GM12878 (cell line): Measurements from ENCODE around the gene RNF183. TPM values are rescaled to one million over a fixed set of nuclear protein-coding genes. Genes with fewer than 3 reads are reported as not detected.

Source experiments
- ATAC-seq: fragments of 200-7000 bp; cut with Tn5 transposase; 3 replicates; pipeline ENCODE4 v1.9.1; 2020; ENCODE audit warnings: mild to moderate bottlenecking, moderate library complexity
- BruUV-seq: library from RNA; stranded (reverse); fragments of 400-500 nt; replicated peaks from 2 replicates; lab custom pipeline; 2021; lab: Mats Ljungman, UMichigan
- CTCF ChIA-PET: fragments of 300-600 bp; sonication (Branson Sonifier 250); formaldehyde crosslinking; extraction: SDS; loops from one replicate; lab custom pipeline; 2021; ENCODE audit warnings: inconsistent platforms; lab: Yijun Ruan, JAX
- POLR2A ChIA-PET: fragments of 350-600 bp; formaldehyde crosslinking; extraction: SDS; loops from one replicate; lab custom pipeline; 2021; ENCODE audit warnings: inconsistent platforms; lab: Charles Lee
- RAD21 ChIA-PET: fragments of 300-600 bp; sonication (Branson Sonifier 250); formaldehyde crosslinking; loops from one replicate; lab custom pipeline; 2023; ENCODE audit warnings: antibody characterized with exemption; ENCODE audit not compliant: unreplicated experiment; lab: Charles Lee
- SMC1A ChIA-PET: fragments of 300-600 bp; sonication (Branson Sonifier 250); formaldehyde crosslinking; loops from one replicate; lab custom pipeline; 2023; ENCODE audit not compliant: unreplicated experiment, uncharacterized antibody; lab: Charles Lee
- DNase-seq: peaks from one replicate; pipeline ENCODE4 v3.0.0-alpha.2; 2011; ENCODE audit warnings: low read depth, low spot score
- FAIRE-seq: peaks from 3 replicates; lab custom pipeline; 2011; peaks lifted over from hg19 to GRCh38; lab: Jason Lieb, UNC
- H2AFZ ChIP-seq: 2 replicates; pipeline ENCODE4 v1.6.0; 2011; ENCODE audit warnings: low read depth, low read length, control low read depth; ENCODE audit not compliant: control insufficient read depth
- H3K27ac ChIP-seq: 2 replicates; pipeline ENCODE4 v1.5.1; 2011; ENCODE audit warnings: control low read depth; ENCODE audit not compliant: control insufficient read depth, insufficient read depth
- H3K27me3 ChIP-seq, 2 experiments: replicated peaks in 1 of 2; 2 replicates each; pipeline versions ENCODE4 v1.6.0 to v1.6.1; 2011; ENCODE audit warnings: low read length in 1 of 2; ENCODE audit not compliant: control insufficient read depth in 2 of 2, insufficient read depth in 2 of 2
- H3K36me3 ChIP-seq, 2 experiments: 2 replicates each; pipeline ENCODE4 v1.5.1; 2011; ENCODE audit warnings: low read length in 1 of 2; ENCODE audit not compliant: control insufficient read depth in 2 of 2, insufficient read depth in 2 of 2
- H3K4me1 ChIP-seq: 2 replicates; pipeline ENCODE4 v1.6.1; 2011; ENCODE audit warnings: mild to moderate bottlenecking, low read length, moderate library complexity, mixed read lengths; ENCODE audit not compliant: control insufficient read depth, insufficient read depth
- H3K4me2 ChIP-seq: 2 replicates; pipeline ENCODE4 v1.6.0; 2011; ENCODE audit warnings: control low read depth; ENCODE audit not compliant: control insufficient read depth, insufficient read depth
- H3K4me3 ChIP-seq: fragments of 200-600 bp; sonication (generic); 2 replicates; pipeline ENCODE4 v1.5.1; 2016
- H3K79me2 ChIP-seq: 2 replicates; pipeline ENCODE4 v1.6.0; 2011; ENCODE audit warnings: low read length; ENCODE audit not compliant: control insufficient read depth, insufficient read depth
- H3K9ac ChIP-seq: 2 replicates; pipeline ENCODE4 v1.8.0; 2011; ENCODE audit warnings: low read length, control low read depth, mixed read lengths; ENCODE audit not compliant: control insufficient read depth, insufficient read depth
- H3K9me3 ChIP-seq: replicated peaks from 3 replicates; pipeline ENCODE4 v1.5.1; 2011; ENCODE audit warnings: mild to moderate bottlenecking, low read length; ENCODE audit not compliant: control insufficient read depth, insufficient read depth
- H4K20me1 ChIP-seq: 2 replicates; pipeline ENCODE4 v1.6.0; 2011; ENCODE audit not compliant: control insufficient read depth, insufficient read depth
- ATF7 ChIP-seq: fragments of 450-650 bp; IDR thresholded peaks from 2 replicates; pipeline ENCODE4 v1.6.1; 2016; ENCODE audit warnings: low read depth, mild to moderate bottlenecking
- CREB1 ChIP-seq: IDR thresholded peaks from 2 replicates; pipeline ENCODE4 v1.6.1; 2012; ENCODE audit warnings: low read depth, mild to moderate bottlenecking, inconsistent platforms
- E4F1 ChIP-seq: fragments of 450-650 bp; IDR thresholded peaks from 2 replicates; pipeline ENCODE4 v1.6.1; 2018; ENCODE audit warnings: borderline replicate concordance, mild to moderate bottlenecking; ENCODE audit not compliant: partially characterized antibody
- EP300 ChIP-seq, 2 experiments: fragments of 150-350 bp in 1 of 2; IDR thresholded peaks; 2 replicates each; pipeline ENCODE4 v1.6.1; 2011 to 2012; ENCODE audit warnings: low read depth in 2 of 2, low read length in 2 of 2, borderline replicate concordance in 1 of 2, improper control_type of control experiment in 1 of 2, inconsistent platforms in 1 of 2; ENCODE audit not compliant: control insufficient read depth in 1 of 2
- IKZF1 ChIP-seq: fragments of 450-650 bp; conservative IDR thresholded peaks from 2 replicates; pipeline ENCODE4 v1.6.1; 2017; ENCODE audit warnings: antibody characterized with exemption, mild to moderate bottlenecking
- JUNB ChIP-seq: IDR thresholded peaks from 2 replicates; pipeline ENCODE4 v1.6.1; 2016; ENCODE audit warnings: antibody characterized with exemption, mild to moderate bottlenecking
- KAT2A ChIP-seq: conservative IDR thresholded peaks from 2 replicates; pipeline ENCODE4 v1.6.1; 2011; ENCODE audit warnings: low read depth, low read length; ENCODE audit not compliant: control insufficient read depth
- NFIC ChIP-seq: IDR thresholded peaks from 2 replicates; pipeline ENCODE4 v1.6.1; 2012; ENCODE audit warnings: low read depth, mild to moderate bottlenecking, inconsistent platforms, low read length, moderate library complexity
- POLR2AphosphoS2 ChIP-seq: IDR thresholded peaks from 2 replicates; pipeline ENCODE4 v1.6.1; 2011; ENCODE audit warnings: low read depth, mild to moderate bottlenecking, low read length, improper control_type of control experiment, moderate library complexity
- RAD21 ChIP-seq: IDR thresholded peaks from 2 replicates; pipeline ENCODE4 v1.6.1; 2011; ENCODE audit warnings: mild to moderate bottlenecking, low read depth, low read length, moderate library complexity; ENCODE audit not compliant: insufficient read depth
- RB1 ChIP-seq: fragments of 450-650 bp; formaldehyde crosslinking; IDR thresholded peaks from 2 replicates; pipeline ENCODE4 v1.6.1; 2017; ENCODE audit warnings: mild to moderate bottlenecking, borderline replicate concordance
- SUZ12 ChIP-seq: fragments of 200-600 bp; sonication (generic); IDR thresholded peaks from one replicate; pipeline ENCODE4 v1.6.1; 2018; ENCODE audit warnings: antibody characterized with exemption, mild to moderate bottlenecking; ENCODE audit not compliant: unreplicated experiment
- WGBS: methylation state at CpG from one replicate; pipeline ENCODE4 v1.1.6; 2016; ENCODE audit warnings: low lambda C conversion rate; ENCODE audit not compliant: insufficient replicate concordance, insufficient coverage; ENCODE audit errors: missing lambda C conversion rate; 5-methylcytosine and 5-hydroxymethylcytosine counted together
- in situ Hi-C: fragments of 300-500 bp; cut with MboI; formaldehyde crosslinking; loops from 9 replicates; pipeline ENCODE4 v1.14.3; 2018; ENCODE audit warnings: mixed read lengths
- intact Hi-C: fragments of 100-400 bp; cut with micrococcal nuclease; formaldehyde crosslinking; loops from one replicate; pipeline ENCODE4 v1.14.2; 2022; ENCODE audit not compliant: unreplicated experiment
- polyA plus RNA-seq, 11 experiments: library from polyadenylated mRNA; depleted of rRNA in 4 of 11; unstranded in 6 of 11; stranded (reverse) in 5 of 11; fragments of >200 nt; fragmentation: Nextera tagmentation in 4 of 11; fragmentation: Illumina TruSeq in 1 of 11; extraction: Ambion mirVana in 4 of 11; extraction: Trizol in 1 of 11; gene quantifications; 1 replicate in 1 of 11; 2 replicates in 10 of 11; pipeline versions ENCODE4 v1.2.1 to v1.2.3, GENCODE V29; 2011 to 2016; ENCODE audit warnings: inconsistent platforms in 2 of 11, missing spikeins in 2 of 11, low read depth in 1 of 11
- total RNA-seq, 4 experiments: library from RNA; depleted of rRNA in 3 of 4; stranded (reverse); fragments of >200 nt in 3 of 4; fragmentation: Illumina TruSeq in 1 of 4; extraction: Trizol in 1 of 4; gene quantifications; 2 replicates each; pipeline versions ENCODE4 v1.2.1 to v1.2.3, GENCODE V29; 2013 to 2021

The RNF183 gene
- total and polyA plus RNA-seq, 10 of the 15 experiments (the other 5 are each of a cell fraction or from before 2014, with no cell fraction given) = 0.03 to 0.26 (median 0.07) TPM; not detected in 6

DNA sequence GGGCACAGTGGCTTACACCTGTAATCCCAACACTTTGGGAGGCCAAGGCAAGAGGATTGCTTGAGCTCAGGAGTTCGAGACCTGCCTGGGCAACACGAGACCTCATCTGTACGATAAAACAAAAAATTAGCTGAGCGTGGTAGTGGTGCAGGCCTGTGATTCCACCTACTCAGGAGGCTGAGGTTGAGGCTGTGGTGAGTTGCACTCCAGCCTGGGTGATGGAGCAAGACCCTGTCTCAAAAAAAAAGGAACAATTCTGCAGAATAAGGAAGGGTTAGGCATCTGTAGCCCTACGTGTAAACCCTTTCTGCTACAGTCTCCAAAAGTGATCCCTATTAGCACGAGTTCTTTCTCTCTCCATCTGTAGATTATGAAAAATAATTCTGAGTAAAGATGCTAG, 47.7 kb downstream of the RNF183 start:
- FAIRE-seq (no peak), DNase-seq (no peak), ATAC-seq (no peak)
- in situ Hi-C loops = no loop called here
- Histone ChIP-seq H3K79me2 (no peaks in the 10 kb centered on the region), H3K27ac (no peak overlapping the region), H3K4me1 (no peaks in the 10 kb centered on the region), H4K20me1 (no peaks in the 10 kb centered on the region), H3K4me2 (no peak overlapping the region), H3K4me3 (no peak overlapping the region), H3K9me3 (no peaks in the 10 kb centered on the region), H3K9ac (no peak overlapping the region), H3K27me3 (no peaks in the 10 kb centered on the region), H2AFZ (no peak overlapping the region), H3K36me3 (peaks cover 2 to 9% of the 10 kb centered on the region in 2 experiments; a peak in 2 of 4 replicates)
- over 99% methylated on average over 6 of the region's 6 CpGs for WGBS
- SMC1A ChIA-PET = interaction anchor here (1.7 kb wide), 1 partner anchor 66 kb away, joined by 3 read pairs; no protein-coding TSS in a partner anchor
- RAD21 ChIA-PET = interaction anchor here (1.0 kb wide), 1 partner anchor 18 kb away, joined by 4 read pairs; no protein-coding TSS in a partner anchor
- intact Hi-C loops = no loop called here
- BruUV-seq = no TSS peak
- TF ChIP-seq CREB1 (no peak), JUNB (no peak)
- CTCF ChIA-PET = no interaction called here
- POLR2A ChIA-PET = no interaction called here

DNA sequence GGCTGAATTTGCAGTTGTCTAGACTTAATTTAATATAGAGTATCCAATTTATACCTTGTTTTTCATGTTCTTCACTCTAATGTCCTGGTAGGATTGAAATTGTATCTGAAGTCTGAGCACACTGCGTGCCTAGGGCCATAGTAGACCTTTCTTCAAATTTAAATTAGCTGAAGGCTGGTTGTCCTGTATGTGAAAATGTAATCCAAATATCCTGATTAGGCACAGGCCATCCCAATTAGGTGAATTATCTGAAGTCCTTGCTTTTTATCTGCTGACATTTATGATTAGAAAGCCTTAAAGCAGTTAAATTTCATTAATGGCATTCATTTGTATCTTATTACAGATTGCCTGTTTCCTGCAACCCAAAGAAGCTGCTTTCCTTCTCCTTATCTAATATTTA, 48.2 kb downstream of the RNF183 start:
- ATAC-seq = no peak
- WGBS = 96% methylated on average over 1 of the region's 1 CpG
- H3K27ac ChIP-seq = no peak overlapping the region
- BruUV-seq = no TSS peak
- no peak for TF ChIP-seq EP300 (IDR thresholded peaks at IDR 0.05; ENCODE audit: borderline replicate concordance in 1 of 2, control insufficient read depth in 1 of 2, low read depth in 2 of 2, low read length in 2 of 2)
- no peak for TF ChIP-seq NFIC
- no peak for TF ChIP-seq IKZF1
- no peak for TF ChIP-seq E4F1
- TF ChIP-seq CREB1 = no peak
- TF ChIP-seq POLR2AphosphoS2 = no peak
- no peak for TF ChIP-seq KAT2A
- TF ChIP-seq RAD21 = no peak
- no peak for TF ChIP-seq RB1
- no peak for TF ChIP-seq ATF7
- no peak for TF ChIP-seq SUZ12
- TF ChIP-seq, all 136 proteins: peak for 0
- H3K4me1 ChIP-seq = no peaks in the 10 kb centered on the region
- H2AFZ ChIP-seq = no peak overlapping the region
- H3K9me3 ChIP-seq = no peaks in the 10 kb centered on the region
- FAIRE-seq (no peak), DNase-seq (no peak)
- in situ Hi-C loops = no loop called here
- POLR2A ChIA-PET = no interaction called here
- CTCF ChIA-PET = no interaction called here
- H3K79me2 ChIP-seq = no peaks in the 10 kb centered on the region
- H3K36me3 ChIP-seq = peaks cover 2 to 8% of the 10 kb centered on the region in 2 experiments; a peak in 2 of 4 replicates
- H3K4me3 ChIP-seq = no peak overlapping the region
- intact Hi-C loops = no loop called here
- SMC1A ChIA-PET = interaction anchor here (1.7 to 2.0 kb wide), 2 partner anchors 34 to 66 kb away, joined by 3 to 9 read pairs; partner anchors contain the start of genes FKBP15 and SLC31A1
- H3K27me3 ChIP-seq = no peaks in the 10 kb centered on the region
- no peaks in the 10 kb centered on the region for H4K20me1 ChIP-seq
- H3K9ac ChIP-seq = no peak overlapping the region
- H3K4me2 ChIP-seq = no peak overlapping the region
- RAD21 ChIA-PET = interaction anchor here (1.0 kb wide), 1 partner anchor 19 kb away, joined by 4 read pairs; no protein-coding TSS in a partner anchor
